ENCODE data around the gene AGXT2.
"Not testable (repeated sequence)": the region's sequence is repeated elsewhere in the genome, so short reads cannot be mapped to it uniquely, and the experiment has no call there.

AGXT2 gene

GRCh38 chr5:35056686-35057085, 8.9 kb upstream of the AGXT2 start:
- DNase-seq (ENCODE audit: extremely low read depth in 1 of 2, low read depth in 1 of 2): no peak

- DNase-seq (ENCODE audit: extremely low read depth in 1 of 2, low read depth in 1 of 2): no peak
Observed at GRCh38 chr5:35052838-35053237, 5.1 kb upstream of the AGXT2 start.

- DNase-seq (ENCODE audit: extremely low read depth in 1 of 2, low read depth in 1 of 2): no peak
Observed at GRCh38 chr5:35050541-35051126, 2.9 kb upstream of the AGXT2 start.

- no peak for DNase-seq (ENCODE audit: extremely low read depth in 1 of 2, low read depth in 1 of 2)
Observed at GRCh38 chr5:35048910-35049309, 1.2 kb upstream of the AGXT2 start.

- DNase-seq (ENCODE audit: extremely low read depth in 1 of 2, low read depth in 1 of 2): no peak
Observed at GRCh38 chr5:35046774-35047173, 975 bp downstream of the AGXT2 start.

- no peak for DNase-seq (ENCODE audit: extremely low read depth in 1 of 2, low read depth in 1 of 2)
Observed at GRCh38 chr5:35045280-35045679, 2.5 kb downstream of the AGXT2 start.

GRCh38 chr5:35044649-35045048, 3.1 kb downstream of the AGXT2 start:
- no peak for DNase-seq (ENCODE audit: extremely low read depth in 1 of 2, low read depth in 1 of 2)

- no peak for DNase-seq (ENCODE audit: extremely low read depth in 1 of 2, low read depth in 1 of 2)
Observed at GRCh38 chr5:35042781-35043180, 5.0 kb downstream of the AGXT2 start.

GRCh38 chr5:35041261-35041660, 6.5 kb downstream of the AGXT2 start:
- DNase-seq (ENCODE audit: extremely low read depth in 1 of 2, low read depth in 1 of 2): no peak

- no peak for DNase-seq (ENCODE audit: extremely low read depth in 1 of 2, low read depth in 1 of 2)
Observed at GRCh38 chr5:35038891-35039290, 8.9 kb downstream of the AGXT2 start.

- DNase-seq (ENCODE audit: extremely low read depth in 1 of 2, low read depth in 1 of 2): no peak
Observed at GRCh38 chr5:35036536-35036935, 11.2 kb downstream of the AGXT2 start.

GRCh38 chr5:35035929-35036328, 11.8 kb downstream of the AGXT2 start:
- DNase-seq (ENCODE audit: extremely low read depth in 1 of 2, low read depth in 1 of 2): not testable (repeated sequence)

- DNase-seq (ENCODE audit: extremely low read depth in 1 of 2, low read depth in 1 of 2): no peak
Observed at GRCh38 chr5:35035271-35035670, 12.5 kb downstream of the AGXT2 start.

- DNase-seq (ENCODE audit: extremely low read depth in 1 of 2, low read depth in 1 of 2): no peak
Observed at GRCh38 chr5:35032356-35032755, 15.4 kb downstream of the AGXT2 start.

- no peak for DNase-seq (ENCODE audit: extremely low read depth in 1 of 2, low read depth in 1 of 2)
Observed at GRCh38 chr5:35031276-35031675, 16.5 kb downstream of the AGXT2 start.

- DNase-seq (ENCODE audit: extremely low read depth in 1 of 2, low read depth in 1 of 2): no peak
Observed at GRCh38 chr5:35030426-35031100, 17.2 kb downstream of the AGXT2 start.

GRCh38 chr5:35029333-35029732, 18.4 kb downstream of the AGXT2 start:
- no peak for DNase-seq (ENCODE audit: extremely low read depth in 1 of 2, low read depth in 1 of 2)

- DNase-seq (ENCODE audit: extremely low read depth in 1 of 2, low read depth in 1 of 2): no peak
Observed at GRCh38 chr5:35026941-35027340, 20.8 kb downstream of the AGXT2 start.

GRCh38 chr5:35026280-35026840, 21.4 kb downstream of the AGXT2 start:
- DNase-seq (ENCODE audit: extremely low read depth in 1 of 2, low read depth in 1 of 2): no peak

GRCh38 chr5:35024911-35025510, 22.7 kb downstream of the AGXT2 start:
- DNase-seq (ENCODE audit: extremely low read depth in 1 of 2, low read depth in 1 of 2): no peak

- DNase-seq (ENCODE audit: extremely low read depth in 1 of 2, low read depth in 1 of 2): no peak
Observed at GRCh38 chr5:35023391-35024178, 24.2 kb downstream of the AGXT2 start.

Data from activated CD8-positive, alpha-beta memory T cell treated with anti-CD3 and anti-CD28 coated beads for 1 hour (primary cell).